Epidermal melanocyte (primary cell): ENCODE results near the gene CGB8.
"Not testable (repeated sequence)": the region's sequence is repeated elsewhere in the genome, so short reads cannot be mapped to it uniquely, and the experiment has no call there.

ENCODE experiments used
- DNase-seq: peaks from one replicate; pipeline ENCODE4 v3.0.0; 2011; ENCODE audit warnings: low spot score; ENCODE audit not compliant: insufficient read length

CGB8 gene

DNA sequence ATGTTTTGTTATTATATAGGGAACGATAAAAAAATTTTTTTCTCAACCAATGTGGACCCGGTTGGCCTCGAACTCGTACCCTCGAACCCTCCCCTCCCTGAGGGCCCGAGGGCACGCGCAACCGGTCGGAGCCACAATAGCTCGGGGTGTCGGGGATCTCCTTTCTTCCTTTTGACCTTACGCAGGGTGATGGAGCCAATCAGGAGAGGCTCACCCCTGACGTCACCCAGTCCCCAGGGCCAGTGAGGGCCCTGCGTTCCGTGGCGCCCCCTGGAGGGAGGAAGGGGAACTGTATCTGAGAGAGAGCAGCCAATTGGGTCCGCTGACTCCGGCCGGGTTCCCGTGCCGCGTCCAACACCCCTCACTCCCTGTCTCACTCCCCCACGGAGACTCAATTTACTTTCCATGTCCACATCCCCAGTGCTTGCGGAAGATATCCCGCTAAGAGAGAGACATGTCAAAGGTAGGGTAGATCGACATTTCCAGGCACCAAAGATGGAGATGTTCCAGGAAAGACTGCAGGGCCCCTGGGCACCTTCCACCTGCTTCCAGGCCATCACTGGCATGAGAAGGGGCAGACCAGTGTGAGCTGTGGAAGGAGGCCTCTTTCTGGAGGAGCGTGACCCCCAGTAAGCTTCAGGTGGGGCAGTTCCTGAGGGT is 17.1 kb downstream of the CGB8 start, which contains the start of gene CGB2:
CGB2 (plus strand) TSS at position 249 of the 660 bp plus-strand sequence; CDS start at position 455, 206 bp downstream.
- DNase-seq = not testable (repeated sequence)

DNA sequence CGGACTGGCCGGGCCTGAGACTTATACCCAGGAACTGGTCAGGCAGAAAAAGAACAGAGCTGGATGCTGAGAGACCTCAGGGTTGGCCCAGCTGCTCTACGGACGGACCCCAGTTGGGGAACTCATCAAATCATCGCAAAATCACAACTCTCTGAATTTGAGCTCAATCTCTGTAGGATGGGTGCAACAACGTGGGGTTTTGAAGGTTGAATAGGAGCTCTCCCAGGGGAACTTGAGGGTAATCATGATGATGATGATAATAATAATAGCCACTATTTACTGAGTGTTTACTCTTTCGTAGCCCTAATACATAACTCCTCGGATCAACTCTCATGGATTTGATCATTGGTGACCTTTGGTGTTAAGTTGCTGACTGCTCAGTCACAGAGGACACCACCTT is 18.6 kb downstream of the CGB8 start:
- DNase-seq = not testable (repeated sequence)

DNA sequence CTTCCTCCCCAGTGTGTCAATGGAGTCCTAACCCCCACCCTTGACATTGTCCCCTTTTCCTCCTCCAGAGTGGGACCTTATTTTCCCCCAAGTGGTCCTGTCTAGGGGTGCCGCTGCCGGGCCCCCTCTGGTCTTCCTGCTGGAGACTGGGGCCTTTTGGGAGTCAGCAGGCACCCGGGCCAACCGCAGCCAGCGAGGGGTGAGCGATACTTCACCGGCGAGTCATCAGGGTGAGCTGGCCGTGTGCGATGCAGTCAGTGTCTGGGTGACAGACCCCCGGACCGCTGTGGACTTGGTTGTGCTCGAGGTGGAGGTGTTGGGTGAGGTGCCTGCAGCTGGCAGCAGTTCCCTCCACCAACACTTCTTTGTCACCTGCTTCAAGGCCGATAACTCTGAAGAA is 19.2 kb downstream of the CGB8 start:
- not testable (repeated sequence) for DNase-seq

DNA sequence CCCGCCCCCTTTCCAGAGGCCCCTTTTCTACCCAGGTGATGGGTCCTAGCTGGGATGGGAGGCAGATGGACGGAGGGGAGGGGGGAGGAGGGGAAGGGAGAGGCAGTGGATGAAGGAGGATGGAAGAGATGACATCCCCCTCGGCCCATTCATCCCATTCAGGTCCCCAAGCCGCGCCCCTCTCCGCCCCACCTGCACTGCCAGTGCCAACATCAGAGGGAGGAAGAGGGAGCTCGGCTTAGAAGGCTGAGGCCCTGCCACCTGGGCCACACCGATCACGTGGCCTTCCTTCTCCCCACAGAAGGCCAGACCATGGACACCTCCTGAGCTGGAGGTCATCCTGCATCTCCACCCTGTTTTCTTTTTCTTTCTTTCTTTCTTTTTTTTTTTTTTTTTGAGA is 20.2 kb downstream of the CGB8 start:
- DNase-seq = not testable (repeated sequence)

DNA sequence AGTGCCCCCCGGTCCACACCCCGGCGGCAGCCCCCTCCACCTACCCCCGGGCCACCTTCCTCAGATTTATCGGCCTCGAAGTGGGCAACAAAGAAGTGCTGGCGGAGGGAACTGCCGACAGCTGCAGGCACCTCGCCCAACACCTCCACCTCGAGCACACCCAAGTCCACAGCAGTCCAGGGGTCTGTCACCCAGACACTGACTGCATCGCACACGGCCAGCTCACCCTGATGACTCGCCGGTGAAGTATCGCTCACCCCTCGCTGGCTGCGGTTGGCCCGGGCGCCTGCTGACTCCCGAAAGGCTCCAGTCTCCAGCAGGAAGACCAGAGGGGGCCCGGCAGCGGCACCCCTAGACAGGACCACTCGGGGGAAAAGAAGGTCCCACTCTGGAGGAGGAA is 23.3 kb downstream of the CGB8 start:
- not testable (repeated sequence) for DNase-seq

DNA sequence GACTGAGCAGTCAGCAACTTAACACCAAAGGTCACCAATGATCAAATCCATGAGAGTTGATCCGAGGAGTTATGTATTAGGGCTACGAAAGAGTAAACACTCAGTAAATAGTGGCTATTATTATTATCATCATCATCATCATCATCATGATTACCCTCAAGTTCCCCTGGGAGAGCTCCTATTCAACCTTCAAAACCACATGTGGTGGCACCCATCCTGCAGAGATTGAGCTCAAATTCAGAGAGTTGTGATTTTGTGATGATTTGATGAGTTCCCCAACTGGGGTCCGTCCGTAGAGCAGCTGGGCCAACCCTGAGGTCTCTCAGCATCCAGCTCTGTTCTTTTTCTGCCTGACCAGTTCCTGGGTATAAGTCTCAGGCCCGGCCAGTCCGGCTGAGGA is 23.8 kb downstream of the CGB8 start:
- not testable (repeated sequence) for DNase-seq

DNA sequence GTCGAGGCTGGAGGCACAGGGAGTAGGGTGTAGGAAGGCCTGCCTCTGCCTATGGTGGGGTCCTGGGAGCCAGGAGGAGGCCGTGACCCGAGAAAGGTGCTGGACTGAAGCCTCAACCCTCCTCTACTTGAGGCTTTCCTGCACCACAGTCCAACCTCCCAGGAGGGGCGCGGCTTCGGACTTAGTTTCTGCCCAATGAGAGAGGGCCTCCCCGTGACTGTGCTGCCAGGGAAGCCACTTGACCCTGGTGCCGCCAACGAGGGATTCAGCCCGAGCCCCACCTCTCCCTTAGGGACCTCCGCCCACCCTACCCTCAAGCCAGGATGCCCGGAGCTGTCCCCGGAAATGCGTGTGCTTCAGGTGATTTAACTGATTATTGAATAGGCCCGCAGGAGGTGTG is 24.7 kb downstream of the CGB8 start, which contains the start of gene CGB3:
CGB3 (minus strand) TSS at position 101 of the 400 bp plus-strand sequence. CDS start 362 bp downstream, outside the sequence.
- DNase-seq = not testable (repeated sequence)

DNA sequence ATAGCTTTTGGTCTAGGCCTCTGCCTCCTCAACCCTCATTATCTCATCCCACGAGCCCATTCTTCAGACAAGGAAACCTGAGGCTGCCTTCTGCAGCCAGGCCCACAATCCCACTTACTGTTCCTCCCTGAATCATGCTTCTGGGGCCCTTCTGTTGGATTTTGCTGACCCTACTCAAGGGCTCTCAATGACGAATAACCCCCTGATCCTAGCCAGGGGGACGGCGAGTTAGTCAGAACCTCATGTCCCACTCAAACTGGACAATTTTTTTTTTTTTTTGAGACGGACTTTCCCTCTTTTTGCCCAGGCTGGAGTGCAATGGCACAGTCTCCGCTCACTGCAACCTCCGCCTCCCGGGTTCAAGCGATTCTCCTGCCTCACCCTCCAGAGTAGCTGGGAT is 26.8 kb downstream of the CGB8 start:
- no peak for DNase-seq

DNA sequence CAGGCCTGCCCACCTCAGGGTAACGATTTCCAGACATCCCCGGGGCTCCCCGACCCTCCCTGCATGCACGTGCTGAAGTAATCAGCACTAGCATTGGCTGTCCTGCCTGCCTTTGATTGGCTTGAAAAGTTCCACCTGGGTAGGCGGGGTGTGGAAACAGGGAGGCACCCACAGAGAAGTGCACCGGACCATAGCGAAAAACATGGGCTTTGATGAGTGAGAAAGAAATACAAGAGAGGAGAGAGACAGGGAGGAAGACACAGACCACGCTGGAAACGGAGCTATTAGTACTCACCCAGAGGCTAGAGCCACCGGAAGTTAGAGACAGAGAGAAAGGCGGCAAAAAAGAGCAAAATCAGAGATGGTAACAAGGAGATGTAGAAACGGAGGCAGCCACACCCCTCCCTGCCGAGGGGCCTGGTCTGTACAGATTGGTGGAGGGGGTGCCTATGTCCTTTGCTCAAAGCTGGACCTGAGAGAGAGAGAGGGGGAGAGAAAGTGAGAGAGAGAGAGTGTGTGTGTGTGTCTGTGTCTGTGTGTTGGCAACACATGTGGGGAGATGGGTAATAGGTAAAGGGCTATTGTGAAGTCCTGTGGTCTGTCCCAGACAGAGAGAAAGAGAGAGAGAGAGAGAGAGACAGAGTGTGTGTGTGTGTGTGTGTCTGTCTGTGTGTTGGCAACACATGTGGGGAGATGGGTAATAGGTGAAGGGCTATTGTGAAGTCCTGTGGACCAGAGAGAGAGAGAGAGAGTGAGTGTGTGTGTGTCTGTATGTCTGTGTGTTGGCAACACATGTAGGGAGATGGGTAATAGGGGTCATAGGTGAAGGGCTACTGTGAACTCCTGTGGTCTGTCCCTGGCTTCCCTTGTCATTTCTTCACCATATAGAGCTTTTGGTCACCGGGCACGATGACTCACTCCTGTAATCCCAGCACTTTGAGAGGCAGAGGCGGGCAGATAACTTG is 27.7 kb downstream of the CGB8 start:
- DNase-seq = no peak

DNA sequence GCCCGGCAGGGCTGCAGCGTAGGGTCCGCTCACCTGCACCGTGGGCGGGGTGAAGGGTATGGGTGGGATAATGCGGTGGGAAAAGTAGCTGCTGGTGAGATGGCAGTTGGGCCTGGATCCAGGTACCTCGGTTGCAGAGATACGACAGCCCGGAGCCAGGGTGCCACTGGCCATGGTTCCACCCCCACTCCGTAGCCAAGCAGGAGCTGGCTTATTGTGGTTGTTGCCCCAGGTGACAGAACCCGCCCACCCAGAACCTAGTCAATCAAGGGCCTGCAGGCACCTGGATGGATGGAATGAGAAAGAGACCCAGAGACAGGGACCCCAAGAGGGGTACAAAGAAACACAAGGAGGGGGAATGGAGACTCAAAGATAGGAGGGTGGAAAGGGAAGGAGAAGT is 28.6 kb downstream of the CGB8 start:
- no peak for DNase-seq

DNA sequence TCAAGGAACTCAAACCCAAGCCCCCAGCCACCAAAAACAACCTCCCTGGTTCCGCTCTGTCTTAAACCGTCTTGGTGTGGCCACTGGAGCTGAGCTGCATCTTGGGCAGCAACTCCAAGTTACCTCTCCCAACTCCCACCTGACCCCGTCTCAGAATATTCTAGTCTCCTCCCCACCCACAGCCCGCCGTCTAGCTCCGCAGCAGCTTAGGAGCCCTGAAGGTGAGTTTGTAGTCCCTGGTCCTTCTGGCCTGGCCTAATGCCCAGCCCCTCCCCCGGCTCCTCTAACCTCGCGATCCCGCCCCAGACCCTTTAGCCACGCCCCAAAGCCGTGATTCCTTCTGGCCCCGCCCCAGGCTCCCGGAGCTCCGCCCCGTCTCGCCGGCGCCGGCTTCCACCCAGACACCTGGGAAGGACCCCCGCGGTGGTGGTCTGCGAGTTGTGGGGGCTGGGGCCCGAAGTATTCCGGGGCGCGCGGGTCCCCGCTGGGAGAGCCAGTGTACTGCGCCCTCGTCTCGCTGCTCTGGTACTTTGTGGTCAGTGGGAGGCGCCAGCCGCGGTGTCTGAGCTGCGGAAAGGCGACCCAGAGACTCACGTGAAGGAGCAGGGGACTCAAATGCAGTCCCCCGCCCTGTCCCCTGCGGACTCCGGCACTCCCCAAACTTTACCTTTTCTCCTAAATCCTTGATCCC is 29.5 kb downstream of the CGB8 start:
- no peak for DNase-seq

DNA sequence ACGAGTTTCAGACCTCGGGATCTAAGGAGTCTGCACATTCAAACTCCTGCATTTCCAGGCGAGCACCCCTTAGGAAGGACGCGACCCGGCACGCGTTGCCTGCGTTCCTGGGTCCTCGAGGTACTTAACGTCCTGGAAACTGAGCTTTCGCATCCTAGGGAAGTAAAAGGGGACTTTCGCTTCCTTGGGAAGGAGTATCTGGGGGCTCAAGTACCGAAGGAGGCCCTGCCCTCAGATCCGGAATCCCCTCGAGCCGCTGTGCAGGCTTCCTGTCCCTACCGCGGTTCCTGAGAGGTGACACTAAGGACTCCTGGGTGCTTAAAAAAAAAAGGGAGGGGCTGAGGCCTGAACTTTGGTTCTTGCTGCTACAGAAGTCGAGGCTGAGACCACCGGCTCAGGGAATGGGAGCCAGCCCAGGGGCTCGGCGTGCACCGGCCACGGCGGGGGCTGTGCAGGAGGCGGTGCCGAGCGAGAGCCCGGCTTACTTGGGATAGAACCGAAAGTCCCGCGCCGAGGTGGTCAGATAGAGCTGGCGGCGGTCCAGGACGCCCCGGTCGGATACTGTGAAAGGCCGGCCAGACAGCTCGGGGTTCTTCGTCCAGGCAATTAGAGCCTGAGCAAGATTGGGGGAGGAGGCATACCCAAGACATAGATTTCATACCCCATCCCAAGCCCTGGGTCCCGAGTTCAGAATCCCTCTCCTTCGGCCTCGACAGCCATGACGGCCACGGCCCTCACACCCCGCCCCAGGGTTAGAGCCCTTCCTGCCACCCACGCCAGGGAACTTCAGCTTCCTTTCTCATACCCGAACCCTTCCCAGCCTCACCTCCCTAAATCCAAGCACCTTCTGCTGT is 30.3 kb downstream of the CGB8 start:
- DNase-seq = not testable (repeated sequence)

DNA sequence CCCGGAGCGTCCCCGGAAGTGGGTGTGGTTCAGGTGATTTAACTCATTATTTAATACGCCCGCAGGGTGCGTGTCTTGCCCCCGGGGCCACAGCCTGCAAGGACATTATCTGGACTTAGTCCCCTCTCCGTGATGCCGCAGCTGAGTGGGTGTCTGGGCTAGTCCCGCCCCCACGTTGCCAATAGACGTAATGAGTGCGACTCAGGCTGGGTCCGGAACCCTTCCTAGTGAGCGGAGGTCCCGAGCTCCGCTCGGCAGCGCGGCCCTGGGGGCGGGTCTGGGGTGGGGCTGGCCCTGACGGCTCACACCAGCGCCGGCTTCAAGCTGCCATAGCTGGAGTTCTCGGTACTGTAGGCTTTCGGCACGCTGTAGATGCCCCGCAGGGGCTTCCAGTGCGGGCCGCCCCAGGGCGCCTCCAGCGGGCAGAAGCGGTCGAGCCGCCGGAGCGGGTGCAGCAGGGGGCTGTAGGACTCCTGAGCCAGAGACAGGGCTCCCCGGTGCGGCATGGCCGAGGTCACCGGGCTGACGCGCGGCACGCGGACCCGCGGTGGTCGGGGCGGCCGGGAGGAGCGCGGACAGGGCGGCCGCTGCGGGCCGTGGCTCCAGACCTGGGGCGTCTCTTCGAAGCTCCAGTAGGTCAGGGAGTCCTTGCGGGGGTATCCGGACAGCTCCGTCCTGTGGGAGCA is 31.1 kb downstream of the CGB8 start:
- peak; percentile 82 for DNase-seq

DNA sequence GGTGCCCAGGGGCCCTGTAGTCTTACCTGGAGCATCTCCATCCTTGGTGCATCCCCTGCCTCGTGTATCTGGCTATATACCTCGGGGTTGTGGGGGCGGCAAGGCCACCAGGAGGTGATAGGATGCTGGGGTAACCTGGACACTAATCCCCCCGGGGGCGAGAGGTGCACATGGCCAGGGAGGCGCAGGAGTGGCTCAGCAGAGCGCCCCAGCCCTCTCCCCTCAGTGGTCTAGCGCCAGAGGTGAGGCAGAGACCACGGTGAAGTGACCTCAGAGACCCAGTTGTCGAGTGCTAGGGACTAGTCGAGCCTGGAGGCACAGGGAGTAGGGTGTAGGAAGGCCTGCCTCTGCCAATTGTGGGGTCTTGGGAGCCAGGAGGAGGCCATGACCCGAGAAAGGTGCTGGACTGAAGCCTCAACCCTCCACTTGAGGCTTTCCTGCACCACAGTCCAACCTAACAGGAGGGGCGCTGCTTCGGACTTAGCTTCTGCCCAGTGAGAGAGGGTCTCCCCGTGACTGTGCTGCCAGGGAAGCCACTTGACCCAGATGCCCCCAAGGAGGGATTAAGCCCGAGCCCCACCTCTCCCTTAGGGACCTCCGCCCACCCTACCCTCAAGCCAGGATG is 31.8 kb downstream of the CGB8 start, which contains the start of gene LHB:
LHB (minus strand) TSS at position 51 of the 625 bp plus-strand sequence; CDS start at position 41, 10 bp downstream.
- no peak for DNase-seq

DNA sequence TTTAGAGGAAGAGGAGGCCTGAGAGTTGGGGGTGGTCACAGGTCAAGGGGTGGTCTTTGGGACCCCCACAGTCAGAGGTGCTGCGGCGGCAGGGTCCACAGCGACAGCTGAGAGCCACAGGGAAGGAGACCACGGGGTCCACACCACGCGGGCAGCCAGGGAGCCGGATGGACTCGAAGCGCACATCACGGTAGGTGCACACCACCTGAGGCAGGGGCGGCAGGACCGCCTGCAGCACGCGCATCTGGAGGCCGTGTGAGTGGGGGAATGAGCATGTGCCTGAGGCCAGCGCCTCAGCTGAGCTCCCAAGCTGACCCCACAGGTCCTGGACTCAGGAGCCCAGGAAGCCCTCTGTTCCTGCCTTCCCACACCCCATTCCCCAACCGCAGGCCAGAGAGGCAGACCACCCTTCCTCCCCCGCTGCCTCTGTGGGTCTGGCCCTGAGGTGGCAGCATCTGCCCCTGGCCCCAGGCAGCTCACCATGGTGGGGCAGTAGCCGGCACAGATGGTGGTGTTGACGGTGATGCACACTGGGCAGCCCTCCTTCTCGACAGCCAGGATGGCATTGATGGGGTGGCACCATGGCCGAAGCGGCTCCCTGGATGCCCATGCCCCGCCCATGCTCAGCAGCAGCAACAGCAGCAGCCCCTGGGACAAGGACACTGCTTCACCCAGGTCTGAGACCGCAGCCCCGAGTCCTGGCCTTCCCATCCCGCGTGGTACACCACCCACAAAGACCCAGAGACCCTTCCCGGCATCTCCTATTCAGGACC is 32.7 kb downstream of the CGB8 start:
- no peak for DNase-seq

DNA sequence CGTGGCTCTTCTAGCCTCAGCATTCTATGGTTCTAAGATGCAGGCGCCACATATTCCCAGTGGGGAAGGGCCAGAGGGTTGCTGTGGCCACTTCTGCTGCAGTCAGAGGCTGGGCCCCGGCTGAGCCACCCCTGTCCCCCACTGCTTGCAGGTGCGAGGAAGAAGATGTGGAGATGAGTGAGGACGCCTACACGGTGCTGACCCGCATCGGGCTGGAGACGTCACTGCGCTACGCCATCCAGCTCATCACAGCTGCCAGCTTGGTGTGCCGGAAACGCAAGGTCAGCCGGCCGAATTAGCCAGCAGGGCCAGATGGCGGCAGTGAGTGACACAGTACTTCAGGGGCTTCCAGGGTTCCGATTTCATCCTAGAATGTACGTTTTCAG is 34.0 kb downstream of the CGB8 start:
- no peak for DNase-seq

DNA sequence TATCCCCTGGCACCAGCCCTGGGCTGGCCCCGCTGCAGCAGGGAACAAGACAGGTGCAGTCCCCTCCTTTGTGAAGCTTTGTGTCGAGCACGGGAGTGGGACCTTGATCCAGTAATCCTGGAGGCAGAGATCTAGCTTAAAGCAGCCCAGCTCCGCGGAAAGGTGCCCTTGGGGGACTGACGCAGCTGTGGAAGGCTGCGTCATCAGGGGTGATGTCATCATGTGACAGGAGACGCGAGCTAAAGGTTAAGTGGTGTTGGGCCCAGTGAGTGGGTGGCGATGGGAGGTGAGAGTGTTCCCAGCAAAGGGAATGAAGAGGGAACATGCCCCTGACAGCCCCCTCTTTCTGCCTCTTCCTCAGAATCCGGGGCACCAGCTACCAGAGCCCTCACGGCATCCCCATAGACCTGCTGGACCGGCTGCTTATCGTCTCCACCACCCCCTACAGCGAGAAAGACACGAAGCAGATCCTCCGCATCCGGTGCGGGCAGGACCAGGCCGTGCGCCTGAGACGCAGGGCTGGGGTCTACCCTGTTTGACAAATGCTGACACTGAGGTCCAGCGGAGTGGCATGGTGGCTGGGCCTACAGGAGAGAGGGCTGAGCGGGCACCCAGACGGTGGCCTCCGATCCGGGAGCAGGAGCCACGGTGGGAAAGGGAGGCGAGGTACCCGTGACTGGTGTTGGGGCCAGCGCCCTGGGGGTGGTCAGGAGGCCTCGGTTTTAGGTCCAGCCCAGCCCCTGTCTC is 34.6 kb downstream of the CGB8 start:
- DNase-seq = no peak

DNA sequence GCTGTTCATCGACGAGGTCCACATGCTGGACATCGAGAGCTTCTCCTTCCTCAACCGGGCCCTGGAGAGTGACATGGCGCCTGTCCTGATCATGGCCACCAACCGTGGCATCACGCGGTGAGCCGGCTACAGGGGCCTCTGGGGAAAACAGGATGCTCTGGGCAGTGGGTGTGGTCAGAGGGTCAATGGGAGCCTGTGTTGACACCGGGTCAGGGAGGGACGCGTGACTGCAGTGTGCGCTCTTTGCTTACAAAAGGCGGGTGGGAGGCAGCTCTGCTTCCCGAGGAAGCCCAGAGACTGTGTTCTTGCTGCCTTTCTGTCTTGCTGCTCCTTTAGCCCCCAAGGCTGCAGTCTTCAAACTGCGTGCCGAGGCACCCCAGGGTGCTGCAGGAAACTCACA is 37.7 kb downstream of the CGB8 start:
- DNase-seq = peak; percentile 40
